ENCODE measurements around the gene COPA.

Gene COPA

DNA sequence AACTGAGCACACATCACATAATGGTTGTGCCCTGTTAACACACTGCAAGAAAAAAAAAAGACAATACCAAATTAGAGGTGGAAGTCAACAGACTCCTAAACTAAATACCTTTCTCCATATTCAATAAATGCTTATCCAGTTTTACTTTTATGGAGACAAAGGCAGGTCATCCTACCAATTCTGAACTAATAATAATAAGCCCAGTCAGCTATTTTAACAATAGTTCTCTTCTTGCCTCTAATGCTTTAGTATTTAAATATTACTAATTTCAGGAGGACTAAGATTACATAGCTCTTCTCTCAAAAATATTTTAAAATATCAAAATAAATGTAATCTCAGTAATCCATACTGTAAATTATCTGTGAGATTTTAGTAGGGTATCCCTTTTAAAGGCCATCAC lies 10.5 kb downstream of the COPA start:
- H3K4me1 ChIP-seq (ENCODE audit: insufficient read depth, low read length, poor library complexity, severe bottlenecking) = peaks cover 4% of the 10 kb centered on the region
- no peak overlapping the region for H3K4me3 ChIP-seq (ENCODE audit: low read length, poor library complexity, severe bottlenecking)
- H3K36me3 ChIP-seq (ENCODE audit: insufficient read depth, low read length) = peaks cover 71% of the 10 kb centered on the region
- no peaks in the 10 kb centered on the region for H3K9me3 ChIP-seq (ENCODE audit: insufficient read depth, low read depth, low read length)
- no peak overlapping the region for H3K9ac ChIP-seq (ENCODE audit: low read depth, low read length, poor library complexity, severe bottlenecking)
- H3K4me2 ChIP-seq (ENCODE audit: low read depth, low read length, poor library complexity, severe bottlenecking) = no peak overlapping the region
- H4K20me1 ChIP-seq (ENCODE audit: insufficient read depth, low read length, poor library complexity, severe bottlenecking) = peaks cover 3% of the 10 kb centered on the region
- no peak overlapping the region for H2AFZ ChIP-seq (ENCODE audit: low read length)
- TF ChIP-seq EZH2phosphoT487 (IDR thresholded peaks at IDR 0.05; ENCODE audit: borderline replicate concordance) = no peak
- TF ChIP-seq, protein P1, sequence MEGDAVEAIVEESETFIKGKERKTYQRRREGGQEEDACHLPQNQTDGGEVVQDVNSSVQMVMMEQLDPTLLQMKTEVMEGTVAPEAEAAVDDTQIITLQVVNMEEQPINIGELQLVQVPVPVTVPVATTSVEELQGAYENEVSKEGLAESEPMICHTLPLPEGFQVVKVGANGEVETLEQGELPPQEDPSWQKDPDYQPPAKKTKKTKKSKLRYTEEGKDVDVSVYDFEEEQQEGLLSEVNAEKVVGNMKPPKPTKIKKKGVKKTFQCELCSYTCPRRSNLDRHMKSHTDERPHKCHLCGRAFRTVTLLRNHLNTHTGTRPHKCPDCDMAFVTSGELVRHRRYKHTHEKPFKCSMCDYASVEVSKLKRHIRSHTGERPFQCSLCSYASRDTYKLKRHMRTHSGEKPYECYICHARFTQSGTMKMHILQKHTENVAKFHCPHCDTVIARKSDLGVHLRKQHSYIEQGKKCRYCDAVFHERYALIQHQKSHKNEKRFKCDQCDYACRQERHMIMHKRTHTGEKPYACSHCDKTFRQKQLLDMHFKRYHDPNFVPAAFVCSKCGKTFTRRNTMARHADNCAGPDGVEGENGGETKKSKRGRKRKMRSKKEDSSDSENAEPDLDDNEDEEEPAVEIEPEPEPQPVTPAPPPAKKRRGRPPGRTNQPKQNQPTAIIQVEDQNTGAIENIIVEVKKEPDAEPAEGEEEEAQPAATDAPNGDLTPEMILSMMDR (conservative IDR thresholded peaks at IDR 0.05; ENCODE audit: low read length) = no peak
- H3F3A ChIP-seq (ENCODE audit: low read depth) = no peaks in the 10 kb centered on the region
- peaks cover 4% of the 10 kb centered on the region; the same call in 1 of the 2 replicates for H3K79me2 ChIP-seq (ENCODE audit: insufficient read depth, low read length)
- H3K9me2 ChIP-seq (replicated peaks; ENCODE audit: low read depth, low read length) = no peaks in the 10 kb centered on the region
- H3K27me3 ChIP-seq (ENCODE audit: insufficient read depth, low read length, poor library complexity, severe bottlenecking) = no peaks in the 10 kb centered on the region

DNA sequence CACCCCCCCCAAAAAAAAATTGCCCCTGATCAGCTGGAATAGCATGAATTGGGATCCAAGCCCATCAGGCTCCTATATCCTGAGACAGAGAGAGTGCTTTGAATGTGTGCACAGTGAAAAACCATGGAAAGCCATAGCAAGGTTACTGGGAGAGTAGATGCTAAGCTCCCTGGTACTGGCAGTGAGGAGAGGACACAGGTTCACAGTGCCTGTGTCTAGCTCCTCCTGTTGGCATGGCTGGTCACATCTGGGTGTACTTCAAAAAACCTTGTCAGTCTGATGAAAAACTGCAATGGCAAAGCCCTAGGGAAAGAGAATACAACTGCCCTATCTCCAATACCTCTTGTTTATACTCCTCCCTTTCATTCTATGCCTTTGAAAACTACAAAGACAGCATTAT lies 12.9 kb downstream of the COPA start:
- Histone ChIP-seq H3K9me2 (replicated peaks; ENCODE audit: low read depth, low read length) (no peaks in the 10 kb centered on the region), H3K27me3 (ENCODE audit: insufficient read depth, low read length, poor library complexity, severe bottlenecking) (no peaks in the 10 kb centered on the region), H3K9me3 (ENCODE audit: insufficient read depth, low read depth, low read length) (no peaks in the 10 kb centered on the region), H4K20me1 (ENCODE audit: insufficient read depth, low read length, poor library complexity, severe bottlenecking) (no peaks in the 10 kb centered on the region), H3K36me3 (ENCODE audit: insufficient read depth, low read length) (peaks cover 85% of the 10 kb centered on the region), H3K4me2 (ENCODE audit: low read depth, low read length, poor library complexity, severe bottlenecking) (no peak overlapping the region), H3K9ac (ENCODE audit: low read depth, low read length, poor library complexity, severe bottlenecking) (no peak overlapping the region), H3K4me3 (ENCODE audit: low read length, poor library complexity, severe bottlenecking) (no peak overlapping the region), H3K79me2 (ENCODE audit: insufficient read depth, low read length) (no peaks in the 10 kb centered on the region), H2AFZ (ENCODE audit: low read length) (no peak overlapping the region), H3K4me1 (ENCODE audit: insufficient read depth, low read length, poor library complexity, severe bottlenecking) (no peaks in the 10 kb centered on the region), H3F3A (ENCODE audit: low read depth) (no peaks in the 10 kb centered on the region)
- TF ChIP-seq, protein P1 (conservative IDR thresholded peaks at IDR 0.05; ENCODE audit: low read length) = no peak
- no peak for TF ChIP-seq EZH2phosphoT487 (IDR thresholded peaks at IDR 0.05; ENCODE audit: borderline replicate concordance)

GRCh38 chr1:160328184-160328583 lies 14.9 kb downstream of the COPA start:
- no peak overlapping the region for H3K4me3 ChIP-seq (ENCODE audit: low read length, poor library complexity, severe bottlenecking)
- no peaks in the 10 kb centered on the region for H3K4me1 ChIP-seq (ENCODE audit: insufficient read depth, low read length, poor library complexity, severe bottlenecking)
- H2AFZ ChIP-seq (ENCODE audit: low read length) = no peak overlapping the region
- no peaks in the 10 kb centered on the region for H3K9me2 ChIP-seq (replicated peaks; ENCODE audit: low read depth, low read length)
- H3K9ac ChIP-seq (ENCODE audit: low read depth, low read length, poor library complexity, severe bottlenecking) = no peak overlapping the region
- H3F3A ChIP-seq (ENCODE audit: low read depth) = no peaks in the 10 kb centered on the region; the same call in 1 of the 2 replicates
- TF ChIP-seq, protein P1 (conservative IDR thresholded peaks at IDR 0.05; ENCODE audit: low read length) = no peak
- no peak for TF ChIP-seq EZH2phosphoT487 (IDR thresholded peaks at IDR 0.05; ENCODE audit: borderline replicate concordance)
- H3K9me3 ChIP-seq (ENCODE audit: insufficient read depth, low read depth, low read length) = no peaks in the 10 kb centered on the region
- H4K20me1 ChIP-seq (ENCODE audit: insufficient read depth, low read length, poor library complexity, severe bottlenecking) = no peaks in the 10 kb centered on the region
- H3K27me3 ChIP-seq (ENCODE audit: insufficient read depth, low read length, poor library complexity, severe bottlenecking) = no peaks in the 10 kb centered on the region
- H3K36me3 ChIP-seq (ENCODE audit: insufficient read depth, low read length) = peaks cover 85% of the 10 kb centered on the region
- H3K4me2 ChIP-seq (ENCODE audit: low read depth, low read length, poor library complexity, severe bottlenecking) = no peak overlapping the region
- no peaks in the 10 kb centered on the region for H3K79me2 ChIP-seq (ENCODE audit: insufficient read depth, low read length)
